SU-DHL-6 (cell line): ENCODE results near the gene CYB561.

ENCODE experiments used
- H2AFZ ChIP-seq: fragments of 200-600 bp; sonication (generic); 2 replicates; pipeline ENCODE4 v1.6.1; 2014; ENCODE audit warnings: low read depth, mild to moderate bottlenecking, moderate library complexity, mixed read lengths, antibody characterized with exemption, low read length; ENCODE audit not compliant: severe bottlenecking
- H3F3A ChIP-seq: fragments of 200-600 bp; shearing (Covaris generic); 2 replicates; pipeline ENCODE4 v1.6.0; 2016; ENCODE audit warnings: antibody characterized with exemption, mild to moderate bottlenecking; ENCODE audit not compliant: insufficient read depth
- H3K27ac ChIP-seq: fragments of 200-600 bp; sonication (generic); 2 replicates; pipeline ENCODE4 v1.5.1; 2016; ENCODE audit warnings: low read depth, mild to moderate bottlenecking, low read length, moderate library complexity, mixed read lengths
- H3K27me3 ChIP-seq: fragments of 200-600 bp; sonication (generic), shearing (Covaris generic); 2 replicates; pipeline ENCODE4 v1.6.0; 2014; ENCODE audit warnings: mild to moderate bottlenecking, low read length
- H3K36me3 ChIP-seq: fragments of 200-600 bp; sonication (generic); 2 replicates; pipeline ENCODE4 v1.6.1; 2014; ENCODE audit warnings: mild to moderate bottlenecking, low read length, mixed read lengths
- H3K4me2 ChIP-seq: fragments of 300-600, 200-600 bp; shearing (Covaris generic), sonication (generic); 2 replicates; pipeline ENCODE4 v1.6.0; 2014; ENCODE audit warnings: low read length, low read depth, mild to moderate bottlenecking; ENCODE audit not compliant: poor library complexity, severe bottlenecking
- H3K4me3 ChIP-seq: fragments of 200-600 bp; sonication (generic); 2 replicates; pipeline ENCODE4 v1.5.1; 2014; ENCODE audit warnings: antibody characterized with exemption, low read length, mild to moderate bottlenecking, mixed read lengths; ENCODE audit not compliant: insufficient read depth, poor library complexity, severe bottlenecking
- H3K79me2 ChIP-seq: fragments of 200-600 bp; sonication (generic); 2 replicates; pipeline ENCODE4 v1.6.1; 2014; ENCODE audit warnings: mild to moderate bottlenecking, low read length, moderate library complexity; ENCODE audit not compliant: insufficient read depth
- H3K9ac ChIP-seq: fragments of 200-600 bp; sonication (generic); 2 replicates; pipeline ENCODE4 v1.7.0; 2014; ENCODE audit warnings: mild to moderate bottlenecking, low read length
- H3K9me2 ChIP-seq: fragments of 200-600 bp; sonication (generic); replicated peaks from 2 replicates; pipeline ENCODE4 v1.6.1; 2014; ENCODE audit warnings: low read length; ENCODE audit not compliant: insufficient read depth
- H3K9me3 ChIP-seq: fragments of 200-600 bp; sonication (generic); 2 replicates; pipeline ENCODE4 v1.6.1; 2014; ENCODE audit warnings: low read length, mixed read lengths; ENCODE audit not compliant: insufficient read depth
- H4K20me1 ChIP-seq: fragments of 200-600 bp; sonication (generic); 2 replicates; pipeline ENCODE4 v1.6.1; 2014; ENCODE audit warnings: low read depth, mild to moderate bottlenecking, antibody characterized with exemption, low read length, moderate library complexity, mixed read lengths
- CTCF ChIP-seq: fragments of 200-600 bp; sonication (generic); IDR thresholded peaks from one replicate; pipeline ENCODE4 v1.5.1; 2017; ENCODE audit warnings: antibody characterized with exemption, mild to moderate bottlenecking, low read length, moderate library complexity; ENCODE audit not compliant: insufficient read depth, poor library complexity, severe bottlenecking
- EZH2phosphoT487 ChIP-seq: fragments of 200-600 bp; sonication (generic), shearing (Covaris generic); conservative IDR thresholded peaks from 2 replicates; pipeline ENCODE4 v1.6.1; 2018; ENCODE audit warnings: mild to moderate bottlenecking, antibody characterized with exemption, low read length, moderate library complexity, mixed read lengths

Gene CYB561

GRCh38 chr17:63450551-63450950, 4.4 kb upstream of the CYB561 start:
- TF ChIP-seq CTCF (no peak), EZH2phosphoT487 (no peak)
- Histone ChIP-seq H3K36me3 (no peaks in the 10 kb centered on the region), H3K79me2 (no peaks in the 10 kb centered on the region), H3K4me2 (no peak overlapping the region), H3K9ac (no peak overlapping the region), H2AFZ (no peak overlapping the region), H3K4me3 (no peak overlapping the region), H3F3A (no peaks in the 10 kb centered on the region), H3K27ac (no peak overlapping the region), H3K9me3 (no peaks in the 10 kb centered on the region), H3K27me3 (no peaks in the 10 kb centered on the region), H4K20me1 (no peaks in the 10 kb centered on the region), H3K9me2 (no peaks in the 10 kb centered on the region)

- Histone ChIP-seq H4K20me1 (no peaks in the 10 kb centered on the region), H3K9me3 (no peaks in the 10 kb centered on the region), H3K4me2 (no peak overlapping the region), H3K27ac (no peak overlapping the region), H3K9ac (no peak overlapping the region), H3F3A (no peaks in the 10 kb centered on the region), H3K79me2 (no peaks in the 10 kb centered on the region), H3K4me3 (no peak overlapping the region), H3K9me2 (no peaks in the 10 kb centered on the region), H2AFZ (no peak overlapping the region), H3K27me3 (no peaks in the 10 kb centered on the region), H3K36me3 (no peaks in the 10 kb centered on the region)
- TF ChIP-seq EZH2phosphoT487 (no peak), CTCF (no peak)
These were observed 2.5 kb upstream of the CYB561 start for GRCh38 chr17:63448655-63449054.

DNA sequence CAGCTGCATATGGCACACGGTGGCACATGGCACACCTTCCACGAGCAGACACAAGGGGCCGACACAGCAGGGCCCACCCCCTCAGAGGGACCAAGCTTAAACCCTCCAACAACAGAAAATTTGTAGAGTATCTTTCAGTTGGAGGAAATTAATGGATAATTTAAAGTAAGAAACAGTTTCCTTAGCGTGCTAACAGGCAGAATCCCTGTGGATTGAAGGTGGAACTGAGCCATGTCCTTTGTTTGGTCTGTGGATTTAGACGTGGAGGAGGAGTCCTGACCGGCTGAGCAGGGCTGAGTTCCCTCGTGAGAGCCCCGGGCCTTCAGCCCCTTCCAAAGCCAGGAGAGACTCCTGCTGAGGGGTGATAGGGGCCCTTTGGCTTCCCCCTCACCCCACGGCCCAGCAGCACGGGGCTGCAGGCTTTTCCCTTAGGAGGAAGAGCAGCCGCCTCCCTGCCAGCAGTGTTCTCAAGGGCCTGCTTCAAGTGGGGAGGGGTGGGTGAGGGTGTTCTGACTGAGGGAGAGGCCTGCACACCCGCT, 1.4 kb upstream of the CYB561 start:
- no peak overlapping the region for H2AFZ ChIP-seq
- no peaks in the 10 kb centered on the region for H3F3A ChIP-seq
- no peak overlapping the region for H3K4me3 ChIP-seq
- no peaks in the 10 kb centered on the region for H3K79me2 ChIP-seq
- TF ChIP-seq CTCF, result no peak
- TF ChIP-seq EZH2phosphoT487, result no peak
- no peaks in the 10 kb centered on the region for H3K9me3 ChIP-seq
- no peaks in the 10 kb centered on the region for H3K27me3 ChIP-seq
- no peak overlapping the region for H3K27ac ChIP-seq
- H3K36me3 ChIP-seq, result no peaks in the 10 kb centered on the region
- no peaks in the 10 kb centered on the region for H4K20me1 ChIP-seq
- no peak overlapping the region for H3K4me2 ChIP-seq
- H3K9ac ChIP-seq, result no peak overlapping the region
- H3K9me2 ChIP-seq, result no peaks in the 10 kb centered on the region
